ENCODE measurements around the gene POLD1.

POLD1 gene

GRCh38 chr19:50399368-50399745 lies 15.2 kb downstream of the POLD1 start:
- no peaks in the 10 kb centered on the region for H3K9me2 ChIP-seq (ENCODE audit: low read depth, low read length)
- no peak overlapping the region for H3K27ac ChIP-seq (ENCODE audit: low read depth, low read length, poor library complexity, severe bottlenecking)
- H3K4me1 ChIP-seq (ENCODE audit: insufficient read depth, low read length, severe bottlenecking): no peaks in the 10 kb centered on the region
- no peak for TF ChIP-seq CTCF (IDR thresholded peaks at IDR 0.05; ENCODE audit: low read length)
- TF ChIP-seq EZH2 (IDR thresholded peaks at IDR 0.05; ENCODE audit: borderline replicate concordance, low read length): no peak
- no peak overlapping the region for H3K4me3 ChIP-seq (ENCODE audit: low read depth, low read length, poor library complexity, severe bottlenecking)
- H4K20me1 ChIP-seq (ENCODE audit: insufficient read depth, low read length): no peaks in the 10 kb centered on the region
- no peak overlapping the region for H3K9ac ChIP-seq (ENCODE audit: low read length)
- H3F3A ChIP-seq (ENCODE audit: insufficient read depth, low read length): no peaks in the 10 kb centered on the region
- no peaks in the 10 kb centered on the region for H3K27me3 ChIP-seq (ENCODE audit: insufficient read depth, low read length)
- no peaks in the 10 kb centered on the region for H3K9me3 ChIP-seq (ENCODE audit: low read length)
- no peak overlapping the region for H2AFZ ChIP-seq (ENCODE audit: low read length)
- peaks cover 40% of the 10 kb centered on the region for H3K36me3 ChIP-seq (ENCODE audit: insufficient read depth, low read length)
- H3K4me2 ChIP-seq (ENCODE audit: low read length): no peak overlapping the region
- H3K79me2 ChIP-seq (ENCODE audit: insufficient read depth, low read length): peaks cover 7% of the 10 kb centered on the region; the same call in 1 of the 2 replicates

DNA sequence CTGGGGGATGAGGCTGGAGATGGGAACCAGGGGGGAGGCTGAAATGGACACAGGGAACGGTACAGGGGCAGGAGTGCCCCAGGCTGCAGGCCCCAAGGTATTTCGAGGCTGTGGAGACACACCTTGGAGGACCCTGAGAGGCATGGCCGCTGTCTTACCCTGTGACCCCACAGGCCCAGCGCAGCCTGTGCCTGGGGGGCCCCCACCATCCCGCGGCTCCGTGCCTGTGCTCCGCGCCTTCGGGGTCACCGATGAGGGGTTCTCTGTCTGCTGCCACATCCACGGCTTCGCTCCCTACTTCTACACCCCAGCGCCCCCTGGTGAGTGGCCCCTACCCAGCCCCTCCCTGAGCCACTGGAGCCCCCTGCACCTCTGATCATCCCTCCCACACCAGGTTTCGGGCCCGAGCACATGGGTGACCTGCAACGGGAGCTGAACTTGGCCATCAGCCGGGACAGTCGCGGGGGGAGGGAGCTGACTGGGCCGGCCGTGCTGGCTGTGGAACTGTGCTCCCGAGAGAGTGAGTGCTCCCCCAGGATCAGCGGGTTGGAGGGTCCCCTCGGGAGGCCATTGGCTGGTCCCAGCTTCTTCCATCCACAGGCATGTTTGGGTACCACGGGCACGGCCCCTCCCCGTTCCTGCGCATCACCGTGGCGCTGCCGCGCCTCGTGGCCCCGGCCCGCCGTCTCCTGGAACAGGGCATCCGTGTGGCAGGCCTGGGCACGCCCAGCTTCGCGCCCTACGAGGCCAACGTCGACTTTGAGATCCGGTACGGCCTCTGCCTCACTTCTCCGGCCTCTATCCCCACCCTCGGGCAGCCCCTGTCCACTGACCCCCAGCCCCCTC lies 17.7 kb downstream of the POLD1 start:
- no peak overlapping the region for H3K4me3 ChIP-seq (ENCODE audit: low read depth, low read length, poor library complexity, severe bottlenecking)
- no peak overlapping the region for H3K27ac ChIP-seq (ENCODE audit: low read depth, low read length, poor library complexity, severe bottlenecking)
- no peaks in the 10 kb centered on the region for H3K27me3 ChIP-seq (ENCODE audit: insufficient read depth, low read length)
- H3K79me2 ChIP-seq (ENCODE audit: insufficient read depth, low read length): no peaks in the 10 kb centered on the region
- no peaks in the 10 kb centered on the region for H4K20me1 ChIP-seq (ENCODE audit: insufficient read depth, low read length)
- no peak overlapping the region for H3K4me2 ChIP-seq (ENCODE audit: low read length)
- peaks cover 60% of the 10 kb centered on the region for H3K36me3 ChIP-seq (ENCODE audit: insufficient read depth, low read length)
- H3F3A ChIP-seq (ENCODE audit: insufficient read depth, low read length): no peaks in the 10 kb centered on the region
- H3K4me1 ChIP-seq (ENCODE audit: insufficient read depth, low read length, severe bottlenecking): no peaks in the 10 kb centered on the region
- no peak overlapping the region for H3K9ac ChIP-seq (ENCODE audit: low read length)
- H2AFZ ChIP-seq (ENCODE audit: low read length): no peak overlapping the region
- no peaks in the 10 kb centered on the region for H3K9me2 ChIP-seq (ENCODE audit: low read depth, low read length)
- no peaks in the 10 kb centered on the region for H3K9me3 ChIP-seq (ENCODE audit: low read length)
- no peak for TF ChIP-seq EZH2 (IDR thresholded peaks at IDR 0.05; ENCODE audit: borderline replicate concordance, low read length)
- TF ChIP-seq CTCF (IDR thresholded peaks at IDR 0.05; ENCODE audit: low read length): no peak; the same call in 1 of the 2 replicates

- no peak overlapping the region for H3K4me2 ChIP-seq (ENCODE audit: low read length)
- no peaks in the 10 kb centered on the region for H3K9me2 ChIP-seq (ENCODE audit: low read depth, low read length)
- no peak overlapping the region for H3K27ac ChIP-seq (ENCODE audit: low read depth, low read length, poor library complexity, severe bottlenecking)
- no peaks in the 10 kb centered on the region for H3K79me2 ChIP-seq (ENCODE audit: insufficient read depth, low read length)
- no peak overlapping the region for H2AFZ ChIP-seq (ENCODE audit: low read length)
- H3K9me3 ChIP-seq (ENCODE audit: low read length): no peaks in the 10 kb centered on the region
- H3K4me1 ChIP-seq (ENCODE audit: insufficient read depth, low read length, severe bottlenecking): no peaks in the 10 kb centered on the region
- TF ChIP-seq CTCF (IDR thresholded peaks at IDR 0.05; ENCODE audit: low read length) (no peak), EZH2 (IDR thresholded peaks at IDR 0.05; ENCODE audit: borderline replicate concordance, low read length) (no peak)
- no peak overlapping the region for H3K9ac ChIP-seq (ENCODE audit: low read length)
- no peaks in the 10 kb centered on the region for H3K27me3 ChIP-seq (ENCODE audit: insufficient read depth, low read length)
- H4K20me1 ChIP-seq (ENCODE audit: insufficient read depth, low read length): no peaks in the 10 kb centered on the region
- peaks cover 64% of the 10 kb centered on the region for H3K36me3 ChIP-seq (ENCODE audit: insufficient read depth, low read length)
- no peaks in the 10 kb centered on the region for H3F3A ChIP-seq (ENCODE audit: insufficient read depth, low read length)
- H3K4me3 ChIP-seq (ENCODE audit: low read depth, low read length, poor library complexity, severe bottlenecking): no peak overlapping the region
Measured at GRCh38 chr19:50402544-50403301, 18.6 kb downstream of the POLD1 start.
